Thyroid gland (tissue), 4 donors: ENCODE data around the gene CHMP6. TPM values are rescaled to one million over a fixed set of nuclear protein-coding genes. Genes with fewer than 3 reads are reported as not detected.

Experiments used
- DNase-seq, 2 donors: peaks; one replicate each; pipeline ENCODE4 v3.0.0-alpha.2; 2019
- H3K27ac ChIP-seq, 3 donors: fragments of 200-600 bp; sonication (generic); 1 replicate in 2 of 3; 2 replicates in 1 of 3; pipeline ENCODE4 v1.5.1; 2016 to 2019; ENCODE audit warnings: mild to moderate bottlenecking in 1 of 3, moderate library complexity in 1 of 3
- H3K27me3 ChIP-seq: fragments of 200-600 bp; sonication (generic); one replicate; pipeline ENCODE4 v1.5.1; 2019
- H3K36me3 ChIP-seq, 2 donors: fragments of 200-600 bp; sonication (generic); one replicate each; pipeline ENCODE4 v1.5.1; 2016 to 2019
- H3K4me1 ChIP-seq, 2 donors: fragments of 200-600 bp; sonication (generic); one replicate each; pipeline ENCODE4 v1.5.1; 2017 to 2019
- H3K4me3 ChIP-seq, 3 donors: fragments of 200-600 bp; sonication (generic); replicated peaks in 1 of 3; 1 replicate in 2 of 3; 2 replicates in 1 of 3; pipeline ENCODE4 v1.5.1; 2016; ENCODE audit warnings: mild to moderate bottlenecking in 1 of 3
- H3K9me3 ChIP-seq: fragments of 200-600 bp; sonication (generic); one replicate; pipeline ENCODE4 v1.5.1; 2017
- POLR2A ChIP-seq, 2 donors: fragments of 450-650 bp; IDR thresholded peaks; one replicate each; pipeline ENCODE4 v1.6.1; 2017; ENCODE audit warnings: antibody characterized with exemption in 2 of 2, mild to moderate bottlenecking in 2 of 2, moderate library complexity in 1 of 2
- WGBS, 2 donors: methylation state at CpG; one replicate each; pipeline ENCODE4 v1.1.5; 2017; 5-methylcytosine and 5-hydroxymethylcytosine counted together
- intact Hi-C: fragments of 100-400 bp; cut with DNase I; formaldehyde crosslinking; loops from one replicate; pipeline ENCODE4 v1.15.1; 2023
- total RNA-seq, 4 donors: library from RNA; depleted of rRNA; stranded (reverse); fragments of >200 nt; gene quantifications; one replicate each; pipeline ENCODE4 v1.2.3, GENCODE V29; 2016
- TF ChIP-seq, protein P1 (sequence below), 6 experiments: fragments of 200-600 bp in 3 of 6; fragments of 450-650 bp in 3 of 6; sonication (generic) in 3 of 6; IDR thresholded peaks; one replicate each; pipeline ENCODE4 v1.5.1; 2016 to 2019; ENCODE audit warnings: antibody characterized with exemption in 6 of 6, mild to moderate bottlenecking in 2 of 6, inconsistent platforms in 1 of 6, moderate library complexity in 1 of 6

Gene CHMP6
- total RNA-seq, 4 donors from 2014 or later = 19.5 to 37.8 (median 27.8) TPM

- H3K27ac ChIP-seq = no peak overlapping the region
- peaks cover 53% of the 10 kb centered on the region in 2 donors for H3K36me3 ChIP-seq
- H3K9me3 ChIP-seq = no peaks in the 10 kb centered on the region
- DNase-seq = no peak
- WGBS, 2 donors = 93 to 99% methylated on average over 8 to 24 of the region's 40 CpGs
- no peaks in the 10 kb centered on the region for H3K27me3 ChIP-seq
- intact Hi-C loops = no loop called here
- peaks cover 5 to 24% of the 10 kb centered on the region in 2 donors for H3K4me1 ChIP-seq
- TF ChIP-seq POLR2A (IDR thresholded peaks at IDR 0.05) = no peak
- TF ChIP-seq, protein P1, sequence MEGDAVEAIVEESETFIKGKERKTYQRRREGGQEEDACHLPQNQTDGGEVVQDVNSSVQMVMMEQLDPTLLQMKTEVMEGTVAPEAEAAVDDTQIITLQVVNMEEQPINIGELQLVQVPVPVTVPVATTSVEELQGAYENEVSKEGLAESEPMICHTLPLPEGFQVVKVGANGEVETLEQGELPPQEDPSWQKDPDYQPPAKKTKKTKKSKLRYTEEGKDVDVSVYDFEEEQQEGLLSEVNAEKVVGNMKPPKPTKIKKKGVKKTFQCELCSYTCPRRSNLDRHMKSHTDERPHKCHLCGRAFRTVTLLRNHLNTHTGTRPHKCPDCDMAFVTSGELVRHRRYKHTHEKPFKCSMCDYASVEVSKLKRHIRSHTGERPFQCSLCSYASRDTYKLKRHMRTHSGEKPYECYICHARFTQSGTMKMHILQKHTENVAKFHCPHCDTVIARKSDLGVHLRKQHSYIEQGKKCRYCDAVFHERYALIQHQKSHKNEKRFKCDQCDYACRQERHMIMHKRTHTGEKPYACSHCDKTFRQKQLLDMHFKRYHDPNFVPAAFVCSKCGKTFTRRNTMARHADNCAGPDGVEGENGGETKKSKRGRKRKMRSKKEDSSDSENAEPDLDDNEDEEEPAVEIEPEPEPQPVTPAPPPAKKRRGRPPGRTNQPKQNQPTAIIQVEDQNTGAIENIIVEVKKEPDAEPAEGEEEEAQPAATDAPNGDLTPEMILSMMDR (IDR thresholded peaks at IDR 0.05) = no peak
- H3K4me3 ChIP-seq = no peak overlapping the region
Measured at GRCh38 chr17:80999536-81000333, 8.1 kb downstream of the CHMP6 start.

- Histone ChIP-seq H3K27ac (no peak overlapping the region), H3K4me3 (no peak overlapping the region), H3K9me3 (no peaks in the 10 kb centered on the region), H3K4me1 (peaks cover 5 to 24% of the 10 kb centered on the region in 2 donors), H3K36me3 (peaks cover 49% of the 10 kb centered on the region in 2 donors), H3K27me3 (no peaks in the 10 kb centered on the region)
- DNase-seq = no peak
- intact Hi-C loops = no loop called here
- no peak for TF ChIP-seq POLR2A (IDR thresholded peaks at IDR 0.05)
- TF ChIP-seq, protein P1 (IDR thresholded peaks at IDR 0.05) = no peak
- 100% methylated on average over 3 of the region's 8 CpGs; no CpG with 5 or more reads in 1 of the 2 donors for WGBS, 2 donors
Measured at GRCh38 chr17:81000334-81000630, 8.6 kb downstream of the CHMP6 start.

- no peaks in the 10 kb centered on the region for H3K9me3 ChIP-seq
- no peak overlapping the region for H3K27ac ChIP-seq
- peaks cover 5 to 24% of the 10 kb centered on the region in 2 donors for H3K4me1 ChIP-seq
- H3K36me3 ChIP-seq = peaks cover 44% of the 10 kb centered on the region in 2 donors
- TF ChIP-seq, protein P1 (IDR thresholded peaks at IDR 0.05) = no peak
- TF ChIP-seq POLR2A (IDR thresholded peaks at IDR 0.05) = no peak
- 54 to 89% methylated on average over 4 to 17 of the region's 18 CpGs for WGBS, 2 donors
- H3K4me3 ChIP-seq = no peak overlapping the region
- DNase-seq = no peak
- no peaks in the 10 kb centered on the region for H3K27me3 ChIP-seq
- intact Hi-C loops = no loop called here
Measured at GRCh38 chr17:81000631-81001357, 9.2 kb downstream of the CHMP6 start.

GRCh38 chr17:81002013-81002384 is 10.4 kb downstream of the CHMP6 start:
- TF ChIP-seq, protein P1 (IDR thresholded peaks at IDR 0.05) = no peak
- TF ChIP-seq POLR2A (IDR thresholded peaks at IDR 0.05) = no peak
- Histone ChIP-seq H3K27ac (no peak overlapping the region), H3K9me3 (no peaks in the 10 kb centered on the region), H3K36me3 (peaks cover 31 to 32% of the 10 kb centered on the region in 2 donors), H3K4me3 (no peak overlapping the region), H3K4me1 (peaks cover 5 to 24% of the 10 kb centered on the region in 2 donors), H3K27me3 (no peaks in the 10 kb centered on the region)
- intact Hi-C loops = no loop called here
- WGBS, 2 donors = 70 to 78% methylated on average over 10 of the region's 10 CpGs
- no peak for DNase-seq
